GM12864 (cell line): ENCODE data around the gene ATP6V1B1.

Experiments
- DNase-seq: peaks from one replicate; pipeline ENCODE4 v3.0.0-alpha.2; 2011; ENCODE audit warnings: low read depth
- H3K4me3 ChIP-seq: 2 replicates; pipeline ENCODE4 v1.5.1; 2011; ENCODE audit warnings: mild to moderate bottlenecking, low read depth, low read length, control low read depth
- CTCF ChIP-seq: IDR thresholded peaks from 2 replicates; pipeline ENCODE4 v1.5.1; 2011; ENCODE audit warnings: low read depth, mild to moderate bottlenecking, moderate library complexity, low read length, control low read depth, inconsistent platforms; ENCODE audit errors: missing control alignments

The ATP6V1B1 gene

DNA sequence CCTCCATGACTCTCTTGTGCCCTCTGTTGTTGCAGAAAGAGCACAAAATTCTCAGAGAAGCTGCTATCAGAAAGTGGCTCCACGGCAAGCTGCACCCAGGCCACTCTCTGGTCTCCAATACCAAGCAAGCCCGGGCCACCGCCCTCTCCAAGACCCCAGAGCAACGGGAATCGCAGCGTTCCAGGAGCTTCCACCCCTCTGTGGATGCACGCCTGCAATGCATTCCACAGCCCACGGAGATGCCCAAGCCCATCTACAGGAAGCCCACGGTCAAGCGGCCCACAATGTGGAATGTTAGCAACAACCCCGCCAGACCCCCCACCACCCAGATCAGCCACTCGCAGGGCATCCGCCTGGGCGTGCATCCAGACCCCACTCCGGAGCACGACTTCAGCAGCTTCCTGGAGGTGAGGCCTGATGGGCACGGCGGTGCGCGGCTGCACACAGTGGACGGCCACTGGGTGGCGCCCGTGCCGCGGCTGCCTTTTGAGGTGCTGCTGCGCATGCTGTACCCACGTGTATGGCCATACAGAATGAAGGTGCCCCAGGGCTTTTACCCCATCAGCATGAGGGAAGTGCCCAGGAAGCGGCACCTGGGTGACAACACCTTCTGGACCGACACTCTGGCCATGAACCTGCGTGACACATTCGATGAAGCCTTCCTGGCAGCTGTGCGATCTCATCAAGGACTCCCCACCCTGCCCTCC, 49.0 kb downstream of the ATP6V1B1 start:
- H3K4me3 ChIP-seq: no peak overlapping the region
- peak; percentile 77 for TF ChIP-seq CTCF
- DNase-seq: no peak

- DNase-seq: no peak
- H3K4me3 ChIP-seq: no peak overlapping the region
- TF ChIP-seq CTCF: no peak
Measured at GRCh38 chr2:70985283-70985688, 49.6 kb downstream of the ATP6V1B1 start.

GRCh38 chr2:70985956-70986355, 50.3 kb downstream of the ATP6V1B1 start:
- TF ChIP-seq CTCF: no peak
- DNase-seq: no peak
- no peak overlapping the region for H3K4me3 ChIP-seq

DNA sequence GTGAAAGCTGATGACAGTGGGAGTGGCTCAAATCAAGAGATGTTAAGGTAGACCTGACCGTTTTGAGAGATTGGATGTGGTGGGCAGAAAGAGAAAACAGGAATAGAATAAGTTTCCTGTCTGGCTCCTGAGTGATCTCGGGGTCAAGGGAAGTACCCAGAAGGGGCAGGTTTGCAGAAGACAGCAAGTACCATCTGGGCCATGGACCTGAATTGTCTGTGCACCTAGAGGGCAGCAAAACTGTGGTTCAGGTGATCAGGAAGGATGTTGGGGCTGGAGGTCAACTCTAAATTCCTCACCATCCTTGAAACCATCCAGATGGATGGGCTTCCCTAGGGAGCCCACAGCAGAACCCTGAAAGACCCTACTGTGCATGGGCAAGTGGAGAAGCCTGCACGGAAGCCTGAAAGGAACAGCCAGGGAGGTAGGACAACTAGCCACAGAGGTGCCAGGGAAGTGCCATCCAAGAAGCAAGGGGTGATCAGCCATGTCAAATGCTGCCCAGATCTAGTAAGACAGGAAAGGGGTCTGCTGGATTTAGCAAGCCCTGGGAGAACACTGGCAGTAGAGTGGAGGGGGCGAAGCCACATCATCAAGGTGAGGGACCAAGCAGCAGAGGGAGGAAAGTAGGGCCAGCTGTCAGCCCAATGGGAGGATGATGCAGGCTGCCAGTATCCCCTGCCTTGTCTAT, 50.9 kb downstream of the ATP6V1B1 start:
- H3K4me3 ChIP-seq: no peak overlapping the region
- DNase-seq: no peak
- no peak for TF ChIP-seq CTCF

DNA sequence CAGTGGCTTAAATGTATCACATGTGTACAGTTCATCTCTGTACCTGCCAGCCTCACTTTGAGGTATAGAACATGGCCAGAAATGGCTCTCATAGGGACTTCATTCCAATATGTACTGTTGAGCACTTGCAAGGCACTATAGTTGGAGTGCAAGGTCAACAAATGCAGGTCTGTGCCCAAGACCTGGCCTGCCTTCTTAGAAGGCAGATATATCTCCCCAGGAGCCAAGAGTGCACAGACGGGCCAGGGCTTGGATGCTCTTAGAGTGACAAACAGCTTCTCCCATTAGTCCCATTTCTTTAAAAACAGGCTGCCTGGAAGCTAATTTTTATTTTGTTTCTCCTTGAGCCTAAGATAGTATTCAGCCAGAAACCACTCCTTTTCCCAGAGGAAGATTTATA, 51.7 kb downstream of the ATP6V1B1 start:
- DNase-seq: no peak
- H3K4me3 ChIP-seq: no peak overlapping the region
- no peak for TF ChIP-seq CTCF

DNA sequence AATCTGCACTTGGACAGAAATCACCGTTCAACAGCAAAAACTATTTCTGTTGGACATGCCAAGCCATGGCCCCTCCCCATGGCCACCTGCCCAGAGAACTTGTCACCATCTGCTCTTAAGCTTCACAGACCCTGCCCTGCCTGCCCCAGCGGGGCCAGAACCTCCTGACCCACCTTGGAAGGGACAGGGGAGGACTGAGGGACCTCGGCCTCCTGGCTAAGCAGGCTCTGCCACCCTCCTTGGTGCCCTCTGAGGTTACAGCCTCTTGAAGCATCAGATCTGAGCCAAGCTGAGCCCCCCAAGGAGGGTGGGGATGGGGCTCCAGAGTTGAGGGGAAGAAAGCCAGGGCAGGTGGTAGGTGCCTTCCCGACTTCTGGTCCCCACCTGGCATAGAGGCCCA, 52.5 kb downstream of the ATP6V1B1 start:
- no peak for DNase-seq
- TF ChIP-seq CTCF: no peak
- H3K4me3 ChIP-seq: no peak overlapping the region
